GM12873 (cell line): ENCODE data around the gene CFAP97.

Source experiments
- CTCF ChIP-seq: IDR thresholded peaks from 2 replicates; pipeline ENCODE4 v1.5.1; 2012; ENCODE audit warnings: low read depth, mild to moderate bottlenecking, moderate library complexity, low read length, control low read depth; ENCODE audit not compliant: insufficient read depth; ENCODE audit errors: missing control alignments

Gene CFAP97

GRCh38 chr4:185204238-185204910 lies 574 bp upstream of the CFAP97 start:
- TF ChIP-seq CTCF = no peak

- TF ChIP-seq CTCF = no peak
These were observed 765 bp downstream of the CFAP97 start for GRCh38 chr4:185202984-185203485.

DNA sequence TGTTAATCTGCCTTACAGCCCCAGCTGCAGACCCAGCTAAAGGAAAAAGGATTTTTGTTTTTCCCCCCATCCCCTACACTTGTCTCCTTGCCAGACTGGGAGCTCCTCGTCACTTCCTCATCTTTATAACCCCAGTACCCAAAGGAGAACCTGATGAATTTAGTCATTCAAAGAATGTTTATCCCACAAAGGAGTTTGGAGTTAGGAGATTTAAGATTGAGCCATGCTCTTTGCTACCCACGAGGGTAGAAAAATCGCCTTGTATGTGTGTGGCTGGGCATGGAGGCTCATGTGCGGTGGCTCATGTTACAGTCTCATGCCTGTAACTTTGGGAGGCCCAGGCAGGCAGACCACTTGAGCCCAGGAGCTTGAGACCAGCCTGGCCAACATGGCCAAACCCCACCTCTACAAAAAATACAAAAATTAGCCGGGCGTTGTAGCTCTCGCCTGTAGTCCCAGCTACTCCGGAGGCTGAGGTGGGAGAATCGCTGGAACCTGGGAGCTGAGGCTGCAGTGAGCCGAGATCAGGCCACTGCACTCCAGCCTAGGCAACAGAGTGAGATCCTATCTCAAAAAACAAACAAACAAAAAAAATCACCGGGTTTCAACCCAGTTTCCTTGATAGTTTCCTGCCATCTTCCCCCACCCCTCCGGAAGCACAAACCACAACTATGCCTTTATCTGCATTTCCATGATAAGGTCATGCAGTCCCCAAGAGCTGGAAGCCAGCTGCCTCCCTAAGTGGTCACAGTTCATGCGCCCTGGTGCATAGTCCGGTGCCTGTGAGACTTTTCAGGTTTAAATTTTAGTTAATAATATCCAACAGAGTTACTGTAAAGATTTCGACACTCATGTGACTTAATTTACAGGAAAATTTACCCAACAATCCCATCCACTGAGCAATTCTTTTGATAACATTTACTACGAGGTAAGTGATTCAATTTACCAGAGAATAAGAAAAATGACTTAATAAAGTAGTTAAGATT lies 1.5 kb downstream of the CFAP97 start:
- no peak for TF ChIP-seq CTCF

DNA sequence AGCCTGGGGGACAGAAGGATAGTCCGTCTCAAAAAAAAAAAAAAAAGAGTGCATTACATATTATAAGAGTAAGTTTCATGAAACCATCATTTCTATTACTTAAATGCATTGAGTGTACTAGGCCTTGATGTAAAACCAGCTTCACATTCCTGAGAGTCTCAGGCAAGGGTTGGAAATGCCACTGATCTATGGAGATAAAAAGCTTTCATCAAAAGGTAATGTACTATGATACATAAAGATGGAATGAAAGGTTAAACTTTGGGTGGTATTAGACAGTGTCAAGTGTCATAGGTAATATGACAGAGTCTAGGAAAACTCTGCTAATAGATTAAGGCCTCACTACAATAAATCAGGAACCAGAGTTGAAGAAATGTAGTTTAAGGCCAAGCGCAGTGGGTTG lies 7.4 kb downstream of the CFAP97 start:
- no peak for TF ChIP-seq CTCF

DNA sequence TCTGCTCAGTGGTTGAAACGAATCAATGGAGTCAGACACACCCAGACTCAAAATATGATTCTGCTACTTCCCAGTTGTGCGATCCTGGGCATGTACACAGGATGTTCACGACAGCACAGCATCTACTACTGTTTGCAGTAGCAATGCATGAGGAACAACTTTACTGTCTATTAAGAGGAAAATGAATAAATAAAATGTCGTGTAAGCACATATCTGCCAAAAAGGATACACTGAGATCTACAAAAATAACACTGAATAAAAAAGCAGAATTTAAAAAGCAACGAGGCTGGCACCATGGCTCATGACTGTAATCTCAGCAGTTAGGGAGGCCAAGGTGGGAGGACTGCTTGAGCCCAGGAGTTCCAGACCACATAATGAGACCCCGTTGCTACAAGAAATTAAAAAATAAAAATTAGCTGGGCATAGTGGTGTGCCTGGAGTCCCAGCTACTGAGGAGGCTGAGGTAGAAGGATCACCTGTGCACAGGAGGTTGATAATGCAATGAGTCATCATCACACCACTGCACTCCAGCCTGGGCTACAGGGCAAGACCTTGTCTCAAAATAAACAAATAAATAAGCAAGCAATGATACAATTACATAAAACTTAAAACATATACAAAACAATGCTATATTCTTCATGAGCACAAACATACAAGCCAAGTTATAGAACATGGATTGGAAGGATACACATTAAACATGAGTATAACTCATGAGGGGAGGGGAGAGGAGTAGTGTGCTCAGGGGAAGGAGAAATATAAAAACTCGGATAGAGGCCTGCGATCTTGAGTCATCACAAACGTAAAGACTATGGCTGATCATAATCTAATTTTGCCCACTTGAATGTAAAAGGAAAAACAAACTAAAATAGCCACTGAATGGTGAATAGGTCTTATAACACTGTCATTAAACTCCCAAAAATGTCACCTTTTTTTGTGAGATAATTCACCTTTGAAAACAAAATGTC lies 8.6 kb downstream of the CFAP97 start:
- no peak for TF ChIP-seq CTCF

DNA sequence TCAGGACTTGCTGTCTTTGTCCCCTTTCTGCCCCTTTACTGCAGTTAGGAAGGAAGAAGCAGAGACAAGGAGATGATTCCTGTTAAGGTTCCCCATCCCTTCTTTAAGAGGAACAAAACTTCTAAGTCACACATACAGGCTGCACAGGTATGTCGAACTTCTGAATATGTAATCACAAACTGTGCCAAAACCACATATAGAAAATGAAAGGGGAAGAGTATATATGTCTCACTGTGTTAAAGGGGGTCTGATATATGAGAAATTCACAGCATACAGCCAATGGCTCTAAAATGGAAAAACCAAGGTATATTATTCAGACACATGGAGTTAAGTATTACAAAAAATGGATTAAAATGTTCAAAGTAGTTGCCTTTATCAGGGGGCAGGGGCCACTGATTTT lies 11.7 kb downstream of the CFAP97 start:
- no peak for TF ChIP-seq CTCF
